GM12878 (cell line): ENCODE measurements around the gene CCNL2. TPM values are rescaled to one million over a fixed set of nuclear protein-coding genes. Genes with fewer than 3 reads are reported as not detected.

Experiments used
- ATAC-seq: fragments of 200-7000 bp; cut with Tn5 transposase; 3 replicates; pipeline ENCODE4 v1.9.1; 2020; ENCODE audit warnings: mild to moderate bottlenecking, moderate library complexity
- BruUV-seq: library from RNA; stranded (reverse); fragments of 400-500 nt; replicated peaks from 2 replicates; lab custom pipeline; 2021; lab: Mats Ljungman, UMichigan
- CTCF ChIA-PET: fragments of 300-600 bp; sonication (Branson Sonifier 250); formaldehyde crosslinking; extraction: SDS; loops from one replicate; lab custom pipeline; 2021; ENCODE audit warnings: inconsistent platforms; lab: Yijun Ruan, JAX
- POLR2A ChIA-PET: fragments of 350-600 bp; formaldehyde crosslinking; extraction: SDS; loops from one replicate; lab custom pipeline; 2021; ENCODE audit warnings: inconsistent platforms; lab: Charles Lee
- RAD21 ChIA-PET: fragments of 300-600 bp; sonication (Branson Sonifier 250); formaldehyde crosslinking; loops from one replicate; lab custom pipeline; 2023; ENCODE audit warnings: antibody characterized with exemption; ENCODE audit not compliant: unreplicated experiment; lab: Charles Lee
- SMC1A ChIA-PET: fragments of 300-600 bp; sonication (Branson Sonifier 250); formaldehyde crosslinking; loops from one replicate; lab custom pipeline; 2023; ENCODE audit not compliant: unreplicated experiment, uncharacterized antibody; lab: Charles Lee
- DNase-seq: peaks from one replicate; pipeline ENCODE4 v3.0.0-alpha.2; 2011; ENCODE audit warnings: low read depth, low spot score
- FAIRE-seq: peaks from 3 replicates; lab custom pipeline; 2011; peaks lifted over from hg19 to GRCh38; lab: Jason Lieb, UNC
- H2AFZ ChIP-seq: 2 replicates; pipeline ENCODE4 v1.6.0; 2011; ENCODE audit warnings: low read depth, low read length, control low read depth; ENCODE audit not compliant: control insufficient read depth
- H3K27ac ChIP-seq: 2 replicates; pipeline ENCODE4 v1.5.1; 2011; ENCODE audit warnings: control low read depth; ENCODE audit not compliant: control insufficient read depth, insufficient read depth
- H3K27me3 ChIP-seq, 2 experiments: replicated peaks in 1 of 2; 2 replicates each; pipeline versions ENCODE4 v1.6.0 to v1.6.1; 2011; ENCODE audit warnings: low read length in 1 of 2; ENCODE audit not compliant: control insufficient read depth in 2 of 2, insufficient read depth in 2 of 2
- H3K36me3 ChIP-seq, 2 experiments: 2 replicates each; pipeline ENCODE4 v1.5.1; 2011; ENCODE audit warnings: low read length in 1 of 2; ENCODE audit not compliant: control insufficient read depth in 2 of 2, insufficient read depth in 2 of 2
- H3K4me1 ChIP-seq: 2 replicates; pipeline ENCODE4 v1.6.1; 2011; ENCODE audit warnings: mild to moderate bottlenecking, low read length, moderate library complexity, mixed read lengths; ENCODE audit not compliant: control insufficient read depth, insufficient read depth
- H3K4me2 ChIP-seq: 2 replicates; pipeline ENCODE4 v1.6.0; 2011; ENCODE audit warnings: control low read depth; ENCODE audit not compliant: control insufficient read depth, insufficient read depth
- H3K4me3 ChIP-seq: fragments of 200-600 bp; sonication (generic); 2 replicates; pipeline ENCODE4 v1.5.1; 2016
- H3K79me2 ChIP-seq: 2 replicates; pipeline ENCODE4 v1.6.0; 2011; ENCODE audit warnings: low read length; ENCODE audit not compliant: control insufficient read depth, insufficient read depth
- H3K9ac ChIP-seq: 2 replicates; pipeline ENCODE4 v1.8.0; 2011; ENCODE audit warnings: low read length, control low read depth, mixed read lengths; ENCODE audit not compliant: control insufficient read depth, insufficient read depth
- H3K9me3 ChIP-seq: replicated peaks from 3 replicates; pipeline ENCODE4 v1.5.1; 2011; ENCODE audit warnings: mild to moderate bottlenecking, low read length; ENCODE audit not compliant: control insufficient read depth, insufficient read depth
- H4K20me1 ChIP-seq: 2 replicates; pipeline ENCODE4 v1.6.0; 2011; ENCODE audit not compliant: control insufficient read depth, insufficient read depth
- ATF7 ChIP-seq: fragments of 450-650 bp; IDR thresholded peaks from 2 replicates; pipeline ENCODE4 v1.6.1; 2016; ENCODE audit warnings: low read depth, mild to moderate bottlenecking
- BMI1 ChIP-seq: fragments of 450-650 bp; IDR thresholded peaks from 2 replicates; pipeline ENCODE4 v1.6.1; 2016; ENCODE audit warnings: mild to moderate bottlenecking, moderate library complexity, borderline replicate concordance
- CHD4 ChIP-seq: fragments of 200-600 bp; sonication (generic); IDR thresholded peaks from 2 replicates; pipeline ENCODE4 v1.6.1; 2016; ENCODE audit warnings: mild to moderate bottlenecking
- NR2C1 ChIP-seq: fragments of 450-650 bp; IDR thresholded peaks from 2 replicates; pipeline ENCODE4 v1.6.1; 2017; ENCODE audit warnings: antibody characterized with exemption, mild to moderate bottlenecking, moderate library complexity
- PAX8 ChIP-seq: fragments of 450-650 bp; IDR thresholded peaks from 2 replicates; pipeline ENCODE4 v1.6.1; 2017; ENCODE audit warnings: mild to moderate bottlenecking, moderate library complexity
- POU2F2 ChIP-seq: IDR thresholded peaks from 3 replicates; pipeline ENCODE4 v1.6.1; 2011; ENCODE audit warnings: low read depth, mild to moderate bottlenecking, low read length, borderline replicate concordance
- SMAD1 ChIP-seq: fragments of 450-650 bp; IDR thresholded peaks from 2 replicates; pipeline ENCODE4 v1.6.1; 2018; ENCODE audit warnings: mild to moderate bottlenecking, low read depth; ENCODE audit not compliant: partially characterized antibody
- SP1 ChIP-seq: IDR thresholded peaks from one replicate; pipeline ENCODE4 v1.6.1; 2011; ENCODE audit warnings: low read depth, low read length
- ZBED1 ChIP-seq: IDR thresholded peaks from 2 replicates; pipeline ENCODE4 v1.6.1; 2016; ENCODE audit warnings: borderline replicate concordance
- WGBS: methylation state at CpG from one replicate; pipeline ENCODE4 v1.1.6; 2016; ENCODE audit warnings: low lambda C conversion rate; ENCODE audit not compliant: insufficient replicate concordance, insufficient coverage; ENCODE audit errors: missing lambda C conversion rate; 5-methylcytosine and 5-hydroxymethylcytosine counted together
- in situ Hi-C: fragments of 300-500 bp; cut with MboI; formaldehyde crosslinking; loops from 9 replicates; pipeline ENCODE4 v1.14.3; 2018; ENCODE audit warnings: mixed read lengths
- intact Hi-C: fragments of 100-400 bp; cut with micrococcal nuclease; formaldehyde crosslinking; loops from one replicate; pipeline ENCODE4 v1.14.2; 2022; ENCODE audit not compliant: unreplicated experiment
- polyA plus RNA-seq, 11 experiments: library from polyadenylated mRNA; depleted of rRNA in 4 of 11; unstranded in 6 of 11; stranded (reverse) in 5 of 11; fragments of >200 nt; fragmentation: Nextera tagmentation in 4 of 11; fragmentation: Illumina TruSeq in 1 of 11; extraction: Ambion mirVana in 4 of 11; extraction: Trizol in 1 of 11; gene quantifications; 1 replicate in 1 of 11; 2 replicates in 10 of 11; pipeline versions ENCODE4 v1.2.1 to v1.2.3, GENCODE V29; 2011 to 2016; ENCODE audit warnings: inconsistent platforms in 2 of 11, missing spikeins in 2 of 11, low read depth in 1 of 11
- total RNA-seq, 4 experiments: library from RNA; depleted of rRNA in 3 of 4; stranded (reverse); fragments of >200 nt in 3 of 4; fragmentation: Illumina TruSeq in 1 of 4; extraction: Trizol in 1 of 4; gene quantifications; 2 replicates each; pipeline versions ENCODE4 v1.2.1 to v1.2.3, GENCODE V29; 2013 to 2021
- TF ChIP-seq, protein P1 (sequence below): fragments of 450-650 bp; formaldehyde crosslinking; IDR thresholded peaks from 2 replicates; pipeline ENCODE4 v1.5.0; 2022; ENCODE audit warnings: mild to moderate bottlenecking, missing genetic modification characterization

Gene CCNL2
- total and polyA plus RNA-seq, 10 of the 15 experiments (the other 5 are each of a cell fraction or from before 2014, with no cell fraction given) = 2.1 to 143 (median 101) TPM

GRCh38 chr1:1346501-1346890 is 52.6 kb downstream of the CCNL2 start:
- H3K4me2 ChIP-seq = no peak overlapping the region; the same call in 1 of the 2 replicates

More at GRCh38 chr1:1346501-1346890, 52.6 kb downstream of the CCNL2 start:
- ATAC-seq (no peak), DNase-seq (no peak), FAIRE-seq (no peak)
- Histone ChIP-seq H3K9ac (no peak overlapping the region), H3K27ac (no peak overlapping the region), H2AFZ (no peak overlapping the region), H3K9me3 (no peaks in the 10 kb centered on the region), H4K20me1 (no peaks in the 10 kb centered on the region), H3K27me3 (no peaks in the 10 kb centered on the region), H3K79me2 (peaks cover 2% of the 10 kb centered on the region), H3K4me3 (no peak overlapping the region), H3K36me3 (no peaks in the 10 kb centered on the region), H3K4me1 (peaks cover 6% of the 10 kb centered on the region; the same call in 1 of the 2 replicates)
- ChIA-PET RAD21 (interaction anchor here (0.9 kb wide), 1 partner anchor 9 kb away, joined by 3 read pairs; no protein-coding TSS in a partner anchor), CTCF (interaction anchor here (0.7 kb wide), 1 partner anchor 28 kb away, joined by 4 read pairs; the partner anchor contains the start of gene AURKAIP1), SMC1A (no interaction called here), POLR2A (no interaction called here)
- 96% methylated on average over 9 of the region's 10 CpGs for WGBS
- in situ Hi-C loops = no loop called here
- intact Hi-C loops = no loop called here
- BruUV-seq = no TSS peak
- TF ChIP-seq ATF7 (no peak), POU2F2 (no peak), SMAD1 (no peak), SP1 (no peak), CHD4 (no peak), ZBED1 (no peak), NR2C1 (no peak), PAX8 (no peak), BMI1 (no peak)
- TF ChIP-seq, protein P1, sequence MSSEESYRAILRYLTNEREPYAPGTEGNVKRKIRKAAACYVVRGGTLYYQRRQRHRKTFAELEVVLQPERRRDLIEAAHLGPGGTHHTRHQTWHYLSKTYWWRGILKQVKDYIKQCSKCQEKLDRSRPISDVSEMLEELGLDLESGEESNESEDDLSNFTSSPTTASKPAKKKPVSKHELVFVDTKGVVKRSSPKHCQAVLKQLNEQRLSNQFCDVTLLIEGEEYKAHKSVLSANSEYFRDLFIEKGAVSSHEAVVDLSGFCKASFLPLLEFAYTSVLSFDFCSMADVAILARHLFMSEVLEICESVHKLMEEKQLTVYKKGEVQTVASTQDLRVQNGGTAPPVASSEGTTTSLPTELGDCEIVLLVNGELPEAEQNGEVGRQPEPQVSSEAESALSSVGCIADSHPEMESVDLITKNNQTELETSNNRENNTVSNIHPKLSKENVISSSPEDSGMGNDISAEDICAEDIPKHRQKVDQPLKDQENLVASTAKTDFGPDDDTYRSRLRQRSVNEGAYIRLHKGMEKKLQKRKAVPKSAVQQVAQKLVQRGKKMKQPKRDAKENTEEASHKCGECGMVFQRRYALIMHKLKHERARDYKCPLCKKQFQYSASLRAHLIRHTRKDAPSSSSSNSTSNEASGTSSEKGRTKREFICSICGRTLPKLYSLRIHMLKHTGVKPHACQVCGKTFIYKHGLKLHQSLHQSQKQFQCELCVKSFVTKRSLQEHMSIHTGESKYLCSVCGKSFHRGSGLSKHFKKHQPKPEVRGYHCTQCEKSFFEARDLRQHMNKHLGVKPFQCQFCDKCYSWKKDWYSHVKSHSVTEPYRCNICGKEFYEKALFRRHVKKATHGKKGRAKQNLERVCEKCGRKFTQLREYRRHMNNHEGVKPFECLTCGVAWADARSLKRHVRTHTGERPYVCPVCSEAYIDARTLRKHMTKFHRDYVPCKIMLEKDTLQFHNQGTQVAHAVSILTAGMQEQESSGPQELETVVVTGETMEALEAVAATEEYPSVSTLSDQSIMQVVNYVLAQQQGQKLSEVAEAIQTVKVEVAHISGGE = no peak
